GM10266 (cell line): ENCODE data around the gene GMCL2.

Source experiments
- DNase-seq: peaks from one replicate; pipeline ENCODE4 v3.0.0; 2012; ENCODE audit errors: extremely low spot score
- TF ChIP-seq, protein P1 (sequence below): IDR thresholded peaks from 2 replicates; pipeline ENCODE4 v1.5.1; 2012; ENCODE audit warnings: mild to moderate bottlenecking, low read depth; ENCODE audit not compliant: control insufficient read depth, insufficient read depth; ENCODE audit errors: missing control alignments

GMCL2 gene

GRCh38 chr5:178227138-178227659, 40.0 kb upstream of the GMCL2 start:
- no peak for DNase-seq
- TF ChIP-seq, protein P1, sequence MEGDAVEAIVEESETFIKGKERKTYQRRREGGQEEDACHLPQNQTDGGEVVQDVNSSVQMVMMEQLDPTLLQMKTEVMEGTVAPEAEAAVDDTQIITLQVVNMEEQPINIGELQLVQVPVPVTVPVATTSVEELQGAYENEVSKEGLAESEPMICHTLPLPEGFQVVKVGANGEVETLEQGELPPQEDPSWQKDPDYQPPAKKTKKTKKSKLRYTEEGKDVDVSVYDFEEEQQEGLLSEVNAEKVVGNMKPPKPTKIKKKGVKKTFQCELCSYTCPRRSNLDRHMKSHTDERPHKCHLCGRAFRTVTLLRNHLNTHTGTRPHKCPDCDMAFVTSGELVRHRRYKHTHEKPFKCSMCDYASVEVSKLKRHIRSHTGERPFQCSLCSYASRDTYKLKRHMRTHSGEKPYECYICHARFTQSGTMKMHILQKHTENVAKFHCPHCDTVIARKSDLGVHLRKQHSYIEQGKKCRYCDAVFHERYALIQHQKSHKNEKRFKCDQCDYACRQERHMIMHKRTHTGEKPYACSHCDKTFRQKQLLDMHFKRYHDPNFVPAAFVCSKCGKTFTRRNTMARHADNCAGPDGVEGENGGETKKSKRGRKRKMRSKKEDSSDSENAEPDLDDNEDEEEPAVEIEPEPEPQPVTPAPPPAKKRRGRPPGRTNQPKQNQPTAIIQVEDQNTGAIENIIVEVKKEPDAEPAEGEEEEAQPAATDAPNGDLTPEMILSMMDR: no peak

DNA sequence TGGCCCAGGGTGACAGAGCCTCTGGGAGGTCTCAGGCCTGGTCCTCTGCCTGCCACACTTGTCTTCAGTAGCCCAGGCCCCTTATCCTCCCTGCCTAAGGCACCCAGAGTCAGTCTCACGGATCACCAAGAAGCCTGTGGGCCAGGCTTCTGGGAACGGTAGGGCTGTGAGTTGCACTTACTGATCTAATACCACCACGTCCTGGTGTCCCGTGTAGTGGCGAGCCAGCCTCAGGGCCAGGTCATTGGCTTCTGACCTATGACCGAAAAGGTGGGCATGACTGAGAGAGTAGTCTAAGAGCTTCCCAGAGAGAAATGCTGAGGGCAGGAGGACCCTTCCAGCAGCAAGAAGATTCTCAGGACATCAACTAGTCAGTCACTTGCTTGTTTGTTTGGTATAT, 38.0 kb upstream of the GMCL2 start:
- no peak for DNase-seq
- TF ChIP-seq, protein P1: no peak

DNA sequence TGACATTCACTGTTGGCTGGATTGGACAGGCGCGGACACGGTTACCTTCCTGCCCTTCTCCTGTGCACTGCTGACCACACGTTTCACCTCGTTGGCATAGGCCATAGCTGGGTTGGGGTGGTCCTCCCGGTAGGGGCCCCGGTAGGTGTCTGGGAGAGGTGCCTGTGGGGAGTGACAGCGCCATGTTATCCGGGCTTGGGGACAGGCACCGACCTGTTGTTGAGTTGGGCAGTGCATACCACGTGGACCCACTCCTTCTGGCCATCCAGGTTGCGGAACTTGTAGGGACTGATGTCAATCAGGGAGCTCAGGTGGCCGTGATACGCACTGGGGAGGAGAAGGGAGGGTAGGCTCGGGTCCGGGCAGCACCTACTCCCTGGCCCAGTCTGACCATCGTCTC, 37.2 kb upstream of the GMCL2 start:
- TF ChIP-seq, protein P1: no peak
- DNase-seq: no peak

DNA sequence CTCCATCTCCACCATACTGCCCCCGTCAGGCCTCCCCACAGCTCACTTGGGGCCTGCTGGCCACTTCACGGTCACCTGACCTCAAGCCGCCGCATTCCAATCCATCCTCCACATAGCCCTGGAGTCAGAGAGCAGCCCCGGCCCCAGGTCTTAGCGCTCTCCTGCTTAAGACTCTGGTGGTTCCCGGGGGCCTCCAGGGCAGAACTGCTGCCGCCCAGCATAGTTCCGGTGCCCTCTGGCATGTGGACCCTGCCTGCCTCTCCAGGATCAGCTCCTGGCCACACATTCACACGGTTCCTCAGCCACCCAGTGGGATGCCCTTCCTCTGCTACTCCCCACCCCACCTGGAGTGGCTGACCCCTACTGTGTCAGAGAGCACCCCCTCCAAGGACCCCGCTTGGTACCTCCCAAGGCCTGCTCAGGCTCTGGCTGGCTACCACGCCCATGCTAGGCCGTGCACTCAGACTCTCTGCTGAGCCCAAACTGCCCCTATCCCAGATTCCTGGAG, 36.7 kb upstream of the GMCL2 start:
- TF ChIP-seq, protein P1: no peak
- no peak for DNase-seq

DNA sequence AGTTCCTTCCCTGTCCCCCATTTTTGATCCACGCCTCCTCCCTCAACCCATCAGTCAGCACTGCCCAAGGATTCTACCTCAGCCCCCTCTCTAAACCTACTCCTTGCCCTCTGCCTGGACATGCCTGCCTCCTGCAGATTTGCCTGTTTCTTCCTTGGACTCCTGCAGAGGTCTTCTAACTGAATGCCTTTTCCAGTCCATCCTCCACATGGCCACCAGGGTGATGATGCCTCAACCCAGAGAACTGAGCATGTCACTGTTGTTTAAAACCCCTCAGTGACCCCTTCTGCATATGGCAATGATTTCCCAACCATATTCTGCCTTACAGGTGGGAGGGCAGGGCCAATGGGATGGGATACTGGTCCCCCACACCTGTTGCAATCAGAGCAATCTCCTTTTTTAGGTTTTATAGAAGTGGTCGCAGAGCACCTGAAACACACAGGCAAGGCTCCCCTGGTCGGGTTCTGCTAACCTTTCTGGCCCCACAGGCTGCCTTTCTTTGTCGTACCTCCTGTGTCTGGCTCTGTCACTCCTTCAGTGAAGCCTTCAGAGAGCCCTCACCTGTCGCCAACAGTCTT, 36.1 kb upstream of the GMCL2 start:
- TF ChIP-seq, protein P1: no peak
- no peak for DNase-seq

- DNase-seq: no peak
- TF ChIP-seq, protein P1: no peak
Measured at GRCh38 chr5:178222292-178222691, 35.1 kb upstream of the GMCL2 start.

- TF ChIP-seq, protein P1: no peak
- DNase-seq: no peak
Measured at GRCh38 chr5:178221853-178222252, 34.7 kb upstream of the GMCL2 start.
